CD14-positive monocyte (primary cell): ENCODE measurements around the gene ECSIT. TPM values are rescaled to one million over a fixed set of nuclear protein-coding genes. Genes with fewer than 3 reads are reported as not detected.
A peak's percentile ranks its signal among the peaks of the same experiment; 100 is the strongest.

Experiments used
- DNase-seq, 3 donors: peaks; one replicate each; pipeline ENCODE4 v3.0.0-alpha.2; 2011 to 2022
- H2AFZ ChIP-seq: 2 replicates; pipeline ENCODE4 v1.6.0; 2012; ENCODE audit warnings: mild to moderate bottlenecking, low read depth, low read length, inconsistent platforms; ENCODE audit not compliant: insufficient read depth, poor library complexity, severe bottlenecking
- H3K27ac ChIP-seq, 2 donors: 1 replicate in 1 of 2; 2 replicates in 1 of 2; pipeline ENCODE4 v1.5.1; 2012 to 2013; ENCODE audit warnings: low read length in 2 of 2, control low read depth in 1 of 2, inconsistent platforms in 1 of 2, low read depth in 1 of 2, mild to moderate bottlenecking in 1 of 2
- H3K27me3 ChIP-seq, 2 donors: one replicate each; pipeline versions ENCODE4 v1.6.0 to v1.6.1; 2011 to 2013; ENCODE audit warnings: low read length in 2 of 2; ENCODE audit not compliant: control insufficient read depth in 2 of 2, insufficient read depth in 2 of 2
- H3K36me3 ChIP-seq, 2 donors: replicated peaks in 1 of 2; 1 replicate in 1 of 2; 2 replicates in 1 of 2; pipeline versions ENCODE4 v1.5.1 to v1.6.1; 2012 to 2013; ENCODE audit warnings: low read length in 2 of 2, control low read depth in 1 of 2, inconsistent platforms in 1 of 2, mild to moderate bottlenecking in 1 of 2; ENCODE audit not compliant: insufficient read depth in 2 of 2, control insufficient read depth in 1 of 2
- H3K4me1 ChIP-seq, 2 donors: 1 replicate in 1 of 2; 2 replicates in 1 of 2; pipeline versions ENCODE4 v1.5.1 to v1.6.1; 2012 to 2013; ENCODE audit warnings: low read length in 2 of 2, control low read depth in 1 of 2, inconsistent platforms in 1 of 2, mild to moderate bottlenecking in 1 of 2, moderate library complexity in 1 of 2; ENCODE audit not compliant: insufficient read depth in 2 of 2, control insufficient read depth in 1 of 2
- H3K4me2 ChIP-seq: replicated peaks from 2 replicates; pipeline ENCODE3; 2012; ENCODE audit warnings: low read length, moderate library complexity, mild to moderate bottlenecking; ENCODE audit not compliant: poor library complexity, severe bottlenecking; ENCODE audit errors: extremely low read depth
- H3K4me3 ChIP-seq, 3 experiments: fragments of 200-600 bp in 1 of 3; sonication (generic) in 1 of 3; replicated peaks in 1 of 3; 1 replicate in 2 of 3; 2 replicates in 1 of 3; pipeline ENCODE4 v1.5.1; 2011 to 2013; ENCODE audit warnings: low read length in 3 of 3, mild to moderate bottlenecking in 3 of 3, control low read depth in 2 of 3, low read depth in 2 of 3, inconsistent platforms in 1 of 3, moderate library complexity in 1 of 3
- H3K79me2 ChIP-seq: 2 replicates; pipeline ENCODE4 v1.6.0; 2012; ENCODE audit warnings: mild to moderate bottlenecking, control low read depth, inconsistent platforms, low read length, moderate library complexity; ENCODE audit not compliant: insufficient read depth
- H3K9ac ChIP-seq: 2 replicates; pipeline ENCODE4 v1.6.0; 2017; ENCODE audit warnings: low read length, mild to moderate bottlenecking; ENCODE audit not compliant: insufficient read depth, poor library complexity, severe bottlenecking
- H3K9me3 ChIP-seq, 2 donors: replicated peaks in 1 of 2; 1 replicate in 1 of 2; 2 replicates in 1 of 2; pipeline versions ENCODE4 v1.5.1 to v1.6.1; 2012 to 2013; ENCODE audit warnings: low read length in 2 of 2, control low read depth in 1 of 2; ENCODE audit not compliant: control insufficient read depth in 1 of 2, insufficient read depth in 1 of 2
- H4K20me1 ChIP-seq: 2 replicates; pipeline ENCODE4 v1.6.0; 2012; ENCODE audit warnings: mild to moderate bottlenecking, low read length, control low read depth, moderate library complexity; ENCODE audit not compliant: insufficient read depth
- H3K27ac Mint-ChIP-seq, 7 donors: one replicate each; pipeline ENCODE4 v1.8.0; 2020; ENCODE audit warnings: mild to moderate bottlenecking in 7 of 7, mixed read lengths in 7 of 7, moderate library complexity in 6 of 7, inconsistent platforms in 2 of 7
- H3K27me3 Mint-ChIP-seq, 3 donors: one replicate each; pipeline ENCODE4 v1.8.0; 2021 to 2022; ENCODE audit warnings: low read depth in 3 of 3, mild to moderate bottlenecking in 3 of 3, mixed read lengths in 3 of 3, moderate library complexity in 3 of 3, inconsistent platforms in 1 of 3
- H3K36me3 Mint-ChIP-seq, 2 donors: one replicate each; pipeline ENCODE4 v1.8.0; 2020; ENCODE audit warnings: mixed read lengths in 2 of 2, inconsistent platforms in 1 of 2, mild to moderate bottlenecking in 1 of 2
- H3K4me1 Mint-ChIP-seq: one replicate; pipeline ENCODE4 v1.8.0; 2020; ENCODE audit warnings: mild to moderate bottlenecking, mixed read lengths
- H3K4me3 Mint-ChIP-seq, 2 donors: one replicate each; pipeline ENCODE4 v1.8.0; 2020; ENCODE audit warnings: mild to moderate bottlenecking in 2 of 2, mixed read lengths in 2 of 2, moderate library complexity in 1 of 2
- H3K9me3 Mint-ChIP-seq, 7 donors: one replicate each; pipeline ENCODE4 v1.8.0; 2020 to 2022; ENCODE audit warnings: mixed read lengths in 7 of 7, mild to moderate bottlenecking in 6 of 7, moderate library complexity in 6 of 7, inconsistent platforms in 2 of 7
- WGBS: methylation state at CpG from one replicate; pipeline ENCODE4 v1.1.5; 2013; ENCODE audit warnings: missing lambda C conversion rate; ENCODE audit not compliant: insufficient coverage; 5-methylcytosine and 5-hydroxymethylcytosine counted together
- intact Hi-C, 2 donors: fragments of 100-400 bp; cut with micrococcal nuclease; formaldehyde crosslinking; loops; one replicate each; pipeline versions ENCODE4 v1.15.0 to v1.15.1; 2023
- polyA plus RNA-seq, 3 donors: library from polyadenylated mRNA; depleted of rRNA in 1 of 3; unstranded in 2 of 3; stranded (reverse) in 1 of 3; fragments of 300-500 nt in 2 of 3; fragments of >200 nt in 1 of 3; fragmentation: Illumina TruSeq in 2 of 3; gene quantifications; 1 replicate in 2 of 3; 2 replicates in 1 of 3; pipeline ENCODE4 v1.2.3, GENCODE V29; 2012 to 2021
- TF ChIP-seq, protein P1 (sequence below): fragments of 200-600 bp; IDR thresholded peaks from one replicate; pipeline ENCODE4 v1.8.0; 2022; ENCODE audit warnings: antibody characterized with exemption, mild to moderate bottlenecking

ECSIT gene
- polyA plus RNA-seq, 3 donors: 26.4 to 31.6 (median 28.3) TPM

GRCh38 chr19:11513946-11514345 is 15.0 kb downstream of the ECSIT start:
- intact Hi-C loops: no loop called here
- no peaks in the 10 kb centered on the region for H3K4me1 ChIP-seq
- peaks cover 5% of the 10 kb centered on the region for H3K4me1 Mint-ChIP-seq
- WGBS: 96% methylated on average over 19 of the region's 20 CpGs
- H3K27me3 Mint-ChIP-seq: peaks cover 0 to 2% (median 0%) of the 10 kb centered on the region in 3 donors
- no peak overlapping the region for H3K27ac ChIP-seq
- no peaks in the 10 kb centered on the region for H3K79me2 ChIP-seq
- H3K9me3 ChIP-seq: no peaks in the 10 kb centered on the region
- no peaks in the 10 kb centered on the region for H3K9me3 Mint-ChIP-seq
- H3K27me3 ChIP-seq: no peaks in the 10 kb centered on the region
- H3K4me3 ChIP-seq: no peak overlapping the region
- H2AFZ ChIP-seq: no peak overlapping the region
- no peak for DNase-seq
- peak overlapping the region in 1 of 7 donors; percentile 73 for H3K27ac Mint-ChIP-seq
- H3K36me3 Mint-ChIP-seq: peaks cover 40 to 81% of the 10 kb centered on the region in 2 donors
- peaks cover 42 to 72% of the 10 kb centered on the region in 2 donors for H3K36me3 ChIP-seq
- TF ChIP-seq, protein P1, sequence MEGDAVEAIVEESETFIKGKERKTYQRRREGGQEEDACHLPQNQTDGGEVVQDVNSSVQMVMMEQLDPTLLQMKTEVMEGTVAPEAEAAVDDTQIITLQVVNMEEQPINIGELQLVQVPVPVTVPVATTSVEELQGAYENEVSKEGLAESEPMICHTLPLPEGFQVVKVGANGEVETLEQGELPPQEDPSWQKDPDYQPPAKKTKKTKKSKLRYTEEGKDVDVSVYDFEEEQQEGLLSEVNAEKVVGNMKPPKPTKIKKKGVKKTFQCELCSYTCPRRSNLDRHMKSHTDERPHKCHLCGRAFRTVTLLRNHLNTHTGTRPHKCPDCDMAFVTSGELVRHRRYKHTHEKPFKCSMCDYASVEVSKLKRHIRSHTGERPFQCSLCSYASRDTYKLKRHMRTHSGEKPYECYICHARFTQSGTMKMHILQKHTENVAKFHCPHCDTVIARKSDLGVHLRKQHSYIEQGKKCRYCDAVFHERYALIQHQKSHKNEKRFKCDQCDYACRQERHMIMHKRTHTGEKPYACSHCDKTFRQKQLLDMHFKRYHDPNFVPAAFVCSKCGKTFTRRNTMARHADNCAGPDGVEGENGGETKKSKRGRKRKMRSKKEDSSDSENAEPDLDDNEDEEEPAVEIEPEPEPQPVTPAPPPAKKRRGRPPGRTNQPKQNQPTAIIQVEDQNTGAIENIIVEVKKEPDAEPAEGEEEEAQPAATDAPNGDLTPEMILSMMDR: no peak
- no peaks in the 10 kb centered on the region for H4K20me1 ChIP-seq
- H3K9ac ChIP-seq: no peak overlapping the region
- H3K4me3 Mint-ChIP-seq: no peak overlapping the region
- H3K4me2 ChIP-seq: no peak overlapping the region

DNA sequence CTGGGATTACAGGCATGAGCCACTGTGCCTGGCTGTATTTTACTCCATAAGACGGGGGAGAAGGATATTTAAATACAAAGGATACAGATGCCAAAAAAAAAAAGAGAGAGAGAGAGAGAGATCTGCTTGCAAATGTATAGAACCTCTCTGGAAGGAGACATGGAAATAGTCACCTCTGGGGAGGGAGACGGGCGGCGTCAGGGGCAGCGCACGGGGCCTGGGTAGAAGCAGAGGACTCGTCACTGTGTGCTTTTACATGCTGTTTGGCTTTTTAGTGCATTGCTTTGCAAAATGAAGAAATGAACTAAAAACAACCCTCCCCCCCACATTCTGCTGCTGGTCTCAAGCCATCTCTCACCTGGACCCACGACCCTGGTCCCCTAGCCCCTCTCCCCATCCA is 18.5 kb downstream of the ECSIT start:
- peaks cover 23 to 41% of the 10 kb centered on the region in 2 donors for H3K36me3 ChIP-seq
- Mint-ChIP-seq H3K27me3 (peaks cover 0 to 2% (median 0%) of the 10 kb centered on the region in 3 donors), H3K9me3 (no peaks in the 10 kb centered on the region), H3K4me1 (peaks cover 14% of the 10 kb centered on the region), H3K36me3 (peaks cover 25 to 55% of the 10 kb centered on the region in 2 donors), H3K27ac (no peak overlapping the region), H3K4me3 (no peak overlapping the region)
- TF ChIP-seq, protein P1: no peak
- intact Hi-C loops: no loop called here
- no peak overlapping the region for H3K4me3 ChIP-seq
- no peaks in the 10 kb centered on the region for H4K20me1 ChIP-seq
- H3K9ac ChIP-seq: no peak overlapping the region
- peaks cover 12 to 15% of the 10 kb centered on the region in 2 donors for H3K4me1 ChIP-seq
- no peaks in the 10 kb centered on the region for H3K27me3 ChIP-seq
- no peak overlapping the region for H3K27ac ChIP-seq
- H3K9me3 ChIP-seq: no peaks in the 10 kb centered on the region
- H3K79me2 ChIP-seq: no peaks in the 10 kb centered on the region
- no peak overlapping the region for H3K4me2 ChIP-seq
- H2AFZ ChIP-seq: no peak overlapping the region
- no peak for DNase-seq
- WGBS: 86% methylated on average over 1 of the region's 8 CpGs
